GM12878 (cell line): ENCODE results near the gene DUSP15. TPM values are rescaled to one million over a fixed set of nuclear protein-coding genes. Genes with fewer than 3 reads are reported as not detected.

Source experiments
- ATAC-seq: fragments of 200-7000 bp; cut with Tn5 transposase; 3 replicates; pipeline ENCODE4 v1.9.1; 2020; ENCODE audit warnings: mild to moderate bottlenecking, moderate library complexity
- BruUV-seq: library from RNA; stranded (reverse); fragments of 400-500 nt; replicated peaks from 2 replicates; lab custom pipeline; 2021; lab: Mats Ljungman, UMichigan
- CTCF ChIA-PET: fragments of 300-600 bp; sonication (Branson Sonifier 250); formaldehyde crosslinking; extraction: SDS; loops from one replicate; lab custom pipeline; 2021; ENCODE audit warnings: inconsistent platforms; lab: Yijun Ruan, JAX
- POLR2A ChIA-PET: fragments of 350-600 bp; formaldehyde crosslinking; extraction: SDS; loops from one replicate; lab custom pipeline; 2021; ENCODE audit warnings: inconsistent platforms; lab: Charles Lee
- RAD21 ChIA-PET: fragments of 300-600 bp; sonication (Branson Sonifier 250); formaldehyde crosslinking; loops from one replicate; lab custom pipeline; 2023; ENCODE audit warnings: antibody characterized with exemption; ENCODE audit not compliant: unreplicated experiment; lab: Charles Lee
- SMC1A ChIA-PET: fragments of 300-600 bp; sonication (Branson Sonifier 250); formaldehyde crosslinking; loops from one replicate; lab custom pipeline; 2023; ENCODE audit not compliant: unreplicated experiment, uncharacterized antibody; lab: Charles Lee
- DNase-seq: peaks from one replicate; pipeline ENCODE4 v3.0.0-alpha.2; 2011; ENCODE audit warnings: low read depth, low spot score
- FAIRE-seq: peaks from 3 replicates; lab custom pipeline; 2011; peaks lifted over from hg19 to GRCh38; lab: Jason Lieb, UNC
- H2AFZ ChIP-seq: 2 replicates; pipeline ENCODE4 v1.6.0; 2011; ENCODE audit warnings: low read depth, low read length, control low read depth; ENCODE audit not compliant: control insufficient read depth
- H3K27ac ChIP-seq: 2 replicates; pipeline ENCODE4 v1.5.1; 2011; ENCODE audit warnings: control low read depth; ENCODE audit not compliant: control insufficient read depth, insufficient read depth
- H3K27me3 ChIP-seq, 2 experiments: replicated peaks in 1 of 2; 2 replicates each; pipeline versions ENCODE4 v1.6.0 to v1.6.1; 2011; ENCODE audit warnings: low read length in 1 of 2; ENCODE audit not compliant: control insufficient read depth in 2 of 2, insufficient read depth in 2 of 2
- H3K36me3 ChIP-seq, 2 experiments: 2 replicates each; pipeline ENCODE4 v1.5.1; 2011; ENCODE audit warnings: low read length in 1 of 2; ENCODE audit not compliant: control insufficient read depth in 2 of 2, insufficient read depth in 2 of 2
- H3K4me1 ChIP-seq: 2 replicates; pipeline ENCODE4 v1.6.1; 2011; ENCODE audit warnings: mild to moderate bottlenecking, low read length, moderate library complexity, mixed read lengths; ENCODE audit not compliant: control insufficient read depth, insufficient read depth
- H3K4me2 ChIP-seq: 2 replicates; pipeline ENCODE4 v1.6.0; 2011; ENCODE audit warnings: control low read depth; ENCODE audit not compliant: control insufficient read depth, insufficient read depth
- H3K4me3 ChIP-seq: fragments of 200-600 bp; sonication (generic); 2 replicates; pipeline ENCODE4 v1.5.1; 2016
- H3K79me2 ChIP-seq: 2 replicates; pipeline ENCODE4 v1.6.0; 2011; ENCODE audit warnings: low read length; ENCODE audit not compliant: control insufficient read depth, insufficient read depth
- H3K9ac ChIP-seq: 2 replicates; pipeline ENCODE4 v1.8.0; 2011; ENCODE audit warnings: low read length, control low read depth, mixed read lengths; ENCODE audit not compliant: control insufficient read depth, insufficient read depth
- H3K9me3 ChIP-seq: replicated peaks from 3 replicates; pipeline ENCODE4 v1.5.1; 2011; ENCODE audit warnings: mild to moderate bottlenecking, low read length; ENCODE audit not compliant: control insufficient read depth, insufficient read depth
- H4K20me1 ChIP-seq: 2 replicates; pipeline ENCODE4 v1.6.0; 2011; ENCODE audit not compliant: control insufficient read depth, insufficient read depth
- BCL11A ChIP-seq: IDR thresholded peaks from 2 replicates; pipeline ENCODE4 v1.6.1; 2011; ENCODE audit warnings: low read depth, low read length
- HCFC1 ChIP-seq: fragments of 150-350 bp; IDR thresholded peaks from 2 replicates; pipeline ENCODE4 v1.6.1; 2014; ENCODE audit warnings: low read length
- LARP7 ChIP-seq: fragments of 450-650 bp; IDR thresholded peaks from 2 replicates; pipeline ENCODE4 v1.6.1; 2017; ENCODE audit warnings: mild to moderate bottlenecking
- MAX ChIP-seq: IDR thresholded peaks from 2 replicates; pipeline ENCODE4 v1.6.1; 2012; ENCODE audit warnings: low read depth, low read length, improper control_type of control experiment
- REST ChIP-seq: IDR thresholded peaks from 2 replicates; pipeline ENCODE4 v1.6.1; 2012; ENCODE audit warnings: mild to moderate bottlenecking, low read depth, low read length
- SIX5 ChIP-seq: IDR thresholded peaks from 2 replicates; pipeline ENCODE4 v1.6.1; 2011; ENCODE audit warnings: mild to moderate bottlenecking, low read depth, low read length, moderate library complexity; ENCODE audit not compliant: severe bottlenecking
- TAF1 ChIP-seq: IDR thresholded peaks from 2 replicates; pipeline ENCODE4 v1.6.1; 2011; ENCODE audit warnings: mild to moderate bottlenecking, low read depth, low read length, borderline replicate concordance
- WGBS: methylation state at CpG from one replicate; pipeline ENCODE4 v1.1.6; 2016; ENCODE audit warnings: low lambda C conversion rate; ENCODE audit not compliant: insufficient replicate concordance, insufficient coverage; ENCODE audit errors: missing lambda C conversion rate; 5-methylcytosine and 5-hydroxymethylcytosine counted together
- in situ Hi-C: fragments of 300-500 bp; cut with MboI; formaldehyde crosslinking; loops from 9 replicates; pipeline ENCODE4 v1.14.3; 2018; ENCODE audit warnings: mixed read lengths
- intact Hi-C: fragments of 100-400 bp; cut with micrococcal nuclease; formaldehyde crosslinking; loops from one replicate; pipeline ENCODE4 v1.14.2; 2022; ENCODE audit not compliant: unreplicated experiment
- polyA plus RNA-seq, 11 experiments: library from polyadenylated mRNA; depleted of rRNA in 4 of 11; unstranded in 6 of 11; stranded (reverse) in 5 of 11; fragments of >200 nt; fragmentation: Nextera tagmentation in 4 of 11; fragmentation: Illumina TruSeq in 1 of 11; extraction: Ambion mirVana in 4 of 11; extraction: Trizol in 1 of 11; gene quantifications; 1 replicate in 1 of 11; 2 replicates in 10 of 11; pipeline versions ENCODE4 v1.2.1 to v1.2.3, GENCODE V29; 2011 to 2016; ENCODE audit warnings: inconsistent platforms in 2 of 11, missing spikeins in 2 of 11, low read depth in 1 of 11
- total RNA-seq, 4 experiments: library from RNA; depleted of rRNA in 3 of 4; stranded (reverse); fragments of >200 nt in 3 of 4; fragmentation: Illumina TruSeq in 1 of 4; extraction: Trizol in 1 of 4; gene quantifications; 2 replicates each; pipeline versions ENCODE4 v1.2.1 to v1.2.3, GENCODE V29; 2013 to 2021

DUSP15 gene
- total and polyA plus RNA-seq, 10 of the 15 experiments (the other 5 are each of a cell fraction or from before 2014, with no cell fraction given), result 0.06 to 2.5 (median 0.67) TPM; not detected in 1

GRCh38 chr20:31866221-31866620 is 4.1 kb downstream of the DUSP15 start:
- WGBS, result 61% methylated on average over 3 of the region's 3 CpGs
- TF ChIP-seq MAX, result no peak
- no peak for TF ChIP-seq BCL11A
- TF ChIP-seq LARP7, result no peak
- TF ChIP-seq TAF1, result no peak
- no peak for TF ChIP-seq HCFC1
- TF ChIP-seq REST, result no peak
- no peak for TF ChIP-seq SIX5
- Histone ChIP-seq H3K9me3 (no peaks in the 10 kb centered on the region), H2AFZ (no peak overlapping the region), H3K79me2 (no peaks in the 10 kb centered on the region), H3K27ac (no peak overlapping the region), H3K4me2 (no peak overlapping the region), H3K9ac (no peak overlapping the region), H3K4me1 (peaks cover 14% of the 10 kb centered on the region), H4K20me1 (no peaks in the 10 kb centered on the region), H3K36me3 (no peaks in the 10 kb centered on the region), H3K27me3 (peaks cover 6 to 16% of the 10 kb centered on the region in 2 experiments), H3K4me3 (no peak overlapping the region)
- FAIRE-seq (no peak), ATAC-seq (no peak), DNase-seq (no peak)
- ChIA-PET POLR2A (no interaction called here), RAD21 (no interaction called here), SMC1A (no interaction called here), CTCF (interaction anchor here (3.3 kb wide), 1 partner anchor 12 kb away, joined by 22 read pairs; no protein-coding TSS in a partner anchor)
- BruUV-seq, result no TSS peak
- intact Hi-C loops (no loop called here), in situ Hi-C loops (no loop called here)
